PC-3 (cell line): ENCODE measurements around the gene CFAP20DC. TPM values are rescaled to one million over a fixed set of nuclear protein-coding genes. Genes with fewer than 3 reads are reported as not detected.

Source experiments
- ATAC-seq: fragments of 200-7000 bp; cut with Tn5 transposase; 2 replicates; pipeline ENCODE4 v1.9.1; 2020; ENCODE audit warnings: mild to moderate bottlenecking, moderate library complexity
- BruUV-seq: library from RNA; stranded (reverse); fragments of 400-500 nt; replicated peaks from 2 replicates; lab custom pipeline; 2021; lab: Mats Ljungman, UMichigan
- CTCF ChIA-PET: fragments of 300-600 bp; sonication (Branson Sonifier 250); formaldehyde crosslinking; loops from one replicate; lab custom pipeline; 2022; ENCODE audit warnings: antibody characterized with exemption; lab: Charles Lee
- POLR2A ChIA-PET: fragments of 300-600 bp; sonication (Branson Sonifier 250); formaldehyde crosslinking; loops from one replicate; lab custom pipeline; 2022; ENCODE audit warnings: antibody characterized with exemption; ENCODE audit not compliant: unreplicated experiment; lab: Charles Lee
- DNase-seq: peaks from one replicate; pipeline ENCODE4 v3.0.0-alpha.2; 2015
- H2AFZ ChIP-seq: fragments of 300-600 bp; sonication (generic); 2 replicates; pipeline ENCODE4 v1.6.0; 2016; ENCODE audit warnings: antibody characterized with exemption, low read length
- H3F3A ChIP-seq: fragments of 300-600 bp; sonication (generic); one replicate; pipeline ENCODE4 v1.6.0; 2017; ENCODE audit warnings: antibody characterized with exemption, low read length, control low read depth, mild to moderate bottlenecking; ENCODE audit not compliant: unreplicated experiment
- H3K27ac ChIP-seq: fragments of 300-600 bp; sonication (generic); 2 replicates; pipeline ENCODE4 v1.5.1; 2016; ENCODE audit warnings: mild to moderate bottlenecking, low read length
- H3K27me3 ChIP-seq: fragments of 300-600 bp; sonication (generic); 2 replicates; pipeline ENCODE4 v1.6.1; 2016; ENCODE audit warnings: low read length, mixed read lengths
- H3K36me3 ChIP-seq: fragments of 300-600 bp; sonication (generic); 2 replicates; pipeline ENCODE4 v1.6.1; 2016; ENCODE audit warnings: low read depth, mixed run types, low read length, mixed read lengths
- H3K4me1 ChIP-seq: fragments of 300-600 bp; sonication (generic); 2 replicates; pipeline ENCODE4 v1.5.1; 2016; ENCODE audit warnings: low read length; ENCODE audit not compliant: insufficient read depth
- H3K4me2 ChIP-seq: fragments of 300-600 bp; sonication (generic); 2 replicates; pipeline ENCODE4 v1.6.0; 2016; ENCODE audit warnings: low read length
- H3K4me3 ChIP-seq: fragments of 300-600 bp; sonication (generic); 2 replicates; pipeline ENCODE4 v1.5.1; 2016; ENCODE audit warnings: mild to moderate bottlenecking, low read length, mixed read lengths
- H3K79me2 ChIP-seq: fragments of 300-600 bp; sonication (generic); 2 replicates; pipeline ENCODE4 v1.6.1; 2017; ENCODE audit warnings: low read length, mixed read lengths
- H3K9ac ChIP-seq: fragments of 300-600 bp; sonication (generic); 2 replicates; pipeline ENCODE4 v1.6.0; 2016; ENCODE audit warnings: mild to moderate bottlenecking, low read length
- H3K9me2 ChIP-seq: fragments of 300-600 bp; sonication (generic); replicated peaks from 2 replicates; pipeline ENCODE4 v1.6.1; 2016; ENCODE audit warnings: mixed run types, low read length, mixed read lengths
- H3K9me3 ChIP-seq: fragments of 300-600 bp; sonication (generic); 2 replicates; pipeline ENCODE4 v1.6.1; 2016; ENCODE audit warnings: low read length, mixed read lengths
- H4K20me1 ChIP-seq: fragments of 300-600 bp; sonication (generic); 2 replicates; pipeline ENCODE4 v1.6.1; 2016; ENCODE audit warnings: low read length, mixed read lengths
- CTCF ChIP-seq: fragments of 300-600 bp; sonication (generic); conservative IDR thresholded peaks from 2 replicates; pipeline ENCODE4 v1.5.1; 2017; ENCODE audit warnings: antibody characterized with exemption, low read depth, mild to moderate bottlenecking, low read length
- EZH2 ChIP-seq: fragments of 300-600 bp; sonication (generic); IDR thresholded peaks from one replicate; pipeline ENCODE4 v1.6.1; 2017; ENCODE audit warnings: antibody characterized with exemption, mild to moderate bottlenecking, low read length; ENCODE audit not compliant: unreplicated experiment
- EZH2phosphoT487 ChIP-seq: fragments of 300-600 bp; sonication (generic); IDR thresholded peaks from 2 replicates; pipeline ENCODE4 v1.6.1; 2018; ENCODE audit warnings: mild to moderate bottlenecking, antibody characterized with exemption, low read length, borderline replicate concordance
- intact Hi-C: fragments of 100-400 bp; cut with micrococcal nuclease; formaldehyde crosslinking; loops from 2 replicates; pipeline ENCODE4 v1.9.0; 2023
- total RNA-seq: library from RNA; depleted of rRNA; stranded (reverse); fragments of >200 nt; gene quantifications from 2 replicates; pipeline ENCODE4 v1.2.3, GENCODE V29; 2014

The CFAP20DC gene
- total RNA-seq, 1 experiment from 2014 or later: 15.4 TPM

GRCh38 chr3:59079962-59080361 lies 30.1 kb upstream of the CFAP20DC start:
- intact Hi-C loops: no loop called here
- no peak overlapping the region for H3K27ac ChIP-seq
- no peak overlapping the region for H3K4me2 ChIP-seq
- peaks cover 6% of the 10 kb centered on the region; the same call in 1 of the 2 replicates for H3K4me1 ChIP-seq
- no TSS peak for BruUV-seq
- no peaks in the 10 kb centered on the region for H4K20me1 ChIP-seq
- H3K4me3 ChIP-seq: no peak overlapping the region
- H3K36me3 ChIP-seq: no peaks in the 10 kb centered on the region
- no peaks in the 10 kb centered on the region for H3F3A ChIP-seq
- POLR2A ChIA-PET: no interaction called here
- no peaks in the 10 kb centered on the region for H3K79me2 ChIP-seq
- no peaks in the 10 kb centered on the region for H3K9me3 ChIP-seq
- H2AFZ ChIP-seq: no peak overlapping the region
- no peaks in the 10 kb centered on the region for H3K9me2 ChIP-seq
- no peaks in the 10 kb centered on the region for H3K27me3 ChIP-seq
- DNase-seq (no peak), ATAC-seq (no peak)
- CTCF ChIA-PET: no interaction called here
- TF ChIP-seq EZH2: no peak
- no peak for TF ChIP-seq EZH2phosphoT487
- no peak for TF ChIP-seq CTCF
- no peak overlapping the region for H3K9ac ChIP-seq

GRCh38 chr3:59074764-59075163 lies 24.9 kb upstream of the CFAP20DC start:
- Histone ChIP-seq H3K9me3 (no peaks in the 10 kb centered on the region), H3K9me2 (no peaks in the 10 kb centered on the region), H3F3A (no peaks in the 10 kb centered on the region), H3K79me2 (no peaks in the 10 kb centered on the region), H3K9ac (no peak overlapping the region), H2AFZ (no peak overlapping the region), H3K4me1 (peaks cover 5% of the 10 kb centered on the region; the same call in 1 of the 2 replicates), H3K36me3 (no peaks in the 10 kb centered on the region), H3K4me2 (no peak overlapping the region), H3K27ac (no peak overlapping the region), H3K4me3 (no peak overlapping the region), H4K20me1 (no peaks in the 10 kb centered on the region), H3K27me3 (no peaks in the 10 kb centered on the region)
- ATAC-seq: peak; percentile 79
- TF ChIP-seq CTCF: no peak
- no peak for TF ChIP-seq EZH2
- no peak for TF ChIP-seq EZH2phosphoT487
- BruUV-seq: no TSS peak
- CTCF ChIA-PET: no interaction called here
- no peak for DNase-seq
- POLR2A ChIA-PET: no interaction called here
- intact Hi-C loops: no loop called here

GRCh38 chr3:59072681-59073080 lies 22.9 kb upstream of the CFAP20DC start:
- H3F3A ChIP-seq: no peaks in the 10 kb centered on the region
- ChIA-PET POLR2A (no interaction called here), CTCF (no interaction called here)
- H2AFZ ChIP-seq: no peak overlapping the region
- H3K9me3 ChIP-seq: no peaks in the 10 kb centered on the region
- no peaks in the 10 kb centered on the region for H4K20me1 ChIP-seq
- H3K79me2 ChIP-seq: no peaks in the 10 kb centered on the region
- H3K4me1 ChIP-seq: peaks cover 5% of the 10 kb centered on the region; the same call in 1 of the 2 replicates
- intact Hi-C loops: no loop called here
- TF ChIP-seq EZH2 (no peak), CTCF (no peak), EZH2phosphoT487 (no peak)
- DNase-seq (no peak), ATAC-seq (no peak)
- H3K36me3 ChIP-seq: no peaks in the 10 kb centered on the region
- H3K4me2 ChIP-seq: no peak overlapping the region
- no peak overlapping the region for H3K4me3 ChIP-seq
- no peak overlapping the region for H3K27ac ChIP-seq
- no peak overlapping the region for H3K9ac ChIP-seq
- no peaks in the 10 kb centered on the region for H3K9me2 ChIP-seq
- no TSS peak for BruUV-seq
- H3K27me3 ChIP-seq: no peaks in the 10 kb centered on the region
